Stimulated activated CD4-positive, alpha-beta T cell treated with anti-CD3 and anti-CD28 coated beads, Interleukin-2, amount 100 ng/mL, for 48 hours (primary cell): Measurements from ENCODE around the gene OSBPL10.

Experiments
- DNase-seq, 2 donors: peaks; one replicate each; pipeline ENCODE4 v3.0.0-alpha.2; 2020

OSBPL10 gene

GRCh38 chr3:31919528-31919927 is 61.5 kb downstream of the OSBPL10 start:
- no peak for DNase-seq

- DNase-seq, result no peak
Measured at GRCh38 chr3:31918179-31919150, 62.6 kb downstream of the OSBPL10 start.

- DNase-seq, result no peak
Measured at GRCh38 chr3:31917303-31918005, 63.6 kb downstream of the OSBPL10 start.

GRCh38 chr3:31911643-31912042 is 69.4 kb downstream of the OSBPL10 start:
- DNase-seq, result no peak

GRCh38 chr3:31911124-31911523 is 69.9 kb downstream of the OSBPL10 start:
- no peak for DNase-seq

GRCh38 chr3:31909455-31909854 is 71.6 kb downstream of the OSBPL10 start:
- no peak for DNase-seq

GRCh38 chr3:31908391-31909097 is 72.5 kb downstream of the OSBPL10 start:
- no peak for DNase-seq

GRCh38 chr3:31906182-31906581 is 74.9 kb downstream of the OSBPL10 start:
- DNase-seq, result no peak

- DNase-seq, result no peak
Measured at GRCh38 chr3:31903686-31904431, 77.2 kb downstream of the OSBPL10 start.

GRCh38 chr3:31900583-31900982 is 80.5 kb downstream of the OSBPL10 start:
- no peak for DNase-seq

- DNase-seq, result no peak
Measured at GRCh38 chr3:31896648-31897433, 84.2 kb downstream of the OSBPL10 start.

GRCh38 chr3:31896026-31896425 is 85.0 kb downstream of the OSBPL10 start:
- no peak for DNase-seq

- DNase-seq, result no peak
Measured at GRCh38 chr3:31895471-31895870, 85.6 kb downstream of the OSBPL10 start.

GRCh38 chr3:31892916-31893573 is 88.0 kb downstream of the OSBPL10 start:
- DNase-seq, result no peak

GRCh38 chr3:31892500-31892899 is 88.6 kb downstream of the OSBPL10 start:
- DNase-seq, result no peak

GRCh38 chr3:31891876-31892455 is 89.1 kb downstream of the OSBPL10 start:
- DNase-seq, result no peak

- DNase-seq, result no peak
Measured at GRCh38 chr3:31890742-31891469, 90.2 kb downstream of the OSBPL10 start.

- no peak for DNase-seq
Measured at GRCh38 chr3:31890007-31890406, 91.1 kb downstream of the OSBPL10 start.

GRCh38 chr3:31885235-31885634 is 95.8 kb downstream of the OSBPL10 start:
- DNase-seq, result no peak

GRCh38 chr3:31884251-31884650 is 96.8 kb downstream of the OSBPL10 start:
- DNase-seq, result no peak
